ENCODE data around the gene SPDYE3.
"Not testable (repeated sequence)": the region's sequence is repeated elsewhere in the genome, so short reads cannot be mapped to it uniquely, and the experiment has no call there.

SPDYE3 gene

GRCh38 chr7:100287191-100287969 is 20.1 kb upstream of the SPDYE3 start:
- not testable (repeated sequence) for DNase-seq

DNA sequence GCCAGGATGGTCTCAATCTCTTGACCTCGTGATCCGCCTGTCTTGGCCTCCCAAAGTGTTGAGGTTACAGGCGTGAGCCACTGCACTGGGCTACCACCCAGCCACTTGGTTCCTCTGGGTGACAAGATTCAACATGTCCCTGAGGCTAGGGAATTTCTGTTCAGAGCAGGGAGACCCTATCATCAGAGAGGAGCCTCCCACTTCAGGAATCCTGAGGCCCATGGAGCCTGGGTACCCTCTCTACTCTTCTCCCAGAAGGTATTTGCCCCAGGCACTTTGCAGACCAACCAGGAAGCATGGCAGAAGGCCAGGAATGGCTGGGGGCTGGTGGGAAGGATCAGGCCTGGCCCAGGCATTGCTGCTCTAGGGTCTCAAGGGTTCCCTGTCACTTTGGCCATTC is 19.2 kb upstream of the SPDYE3 start:
- not testable (repeated sequence) for DNase-seq

GRCh38 chr7:100292162-100292561 is 15.3 kb upstream of the SPDYE3 start:
- DNase-seq: not testable (repeated sequence)

DNA sequence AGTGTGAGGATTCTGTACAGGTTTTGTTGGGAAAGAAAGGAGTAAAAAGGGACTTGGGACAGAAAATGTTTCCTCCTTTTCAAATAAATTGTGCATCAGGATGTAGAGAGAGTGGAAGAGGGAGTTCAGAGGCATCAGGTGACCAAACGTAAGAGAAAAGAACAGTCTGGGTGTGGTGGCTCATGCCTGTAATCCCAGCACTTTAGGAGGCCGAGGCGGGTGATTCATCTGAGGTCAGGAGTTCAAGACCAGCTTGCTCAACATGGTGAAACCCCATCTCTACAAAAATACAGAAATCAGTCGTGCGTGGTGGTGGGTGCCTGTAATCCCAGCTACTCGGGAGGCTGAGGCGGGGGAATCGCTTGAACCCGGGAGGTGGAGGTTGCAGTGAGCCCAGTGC is 12.2 kb upstream of the SPDYE3 start:
- not testable (repeated sequence) for DNase-seq

GRCh38 chr7:100297852-100298631 is 9.5 kb upstream of the SPDYE3 start:
- not testable (repeated sequence) for DNase-seq

DNA sequence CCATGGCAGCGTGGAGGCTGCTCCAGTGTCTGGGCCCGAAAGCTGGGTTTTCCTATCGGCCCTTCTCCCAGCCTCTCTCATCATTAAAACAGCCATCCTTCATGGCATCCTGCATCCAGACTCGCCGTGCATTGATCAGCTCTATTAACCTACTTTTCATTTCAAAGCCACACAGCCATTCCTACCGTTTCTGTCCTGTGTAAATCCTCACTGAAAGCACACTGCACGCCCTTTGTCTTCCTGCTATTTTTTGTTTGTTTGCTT is 8.9 kb upstream of the SPDYE3 start:
- DNase-seq: not testable (repeated sequence)

DNA sequence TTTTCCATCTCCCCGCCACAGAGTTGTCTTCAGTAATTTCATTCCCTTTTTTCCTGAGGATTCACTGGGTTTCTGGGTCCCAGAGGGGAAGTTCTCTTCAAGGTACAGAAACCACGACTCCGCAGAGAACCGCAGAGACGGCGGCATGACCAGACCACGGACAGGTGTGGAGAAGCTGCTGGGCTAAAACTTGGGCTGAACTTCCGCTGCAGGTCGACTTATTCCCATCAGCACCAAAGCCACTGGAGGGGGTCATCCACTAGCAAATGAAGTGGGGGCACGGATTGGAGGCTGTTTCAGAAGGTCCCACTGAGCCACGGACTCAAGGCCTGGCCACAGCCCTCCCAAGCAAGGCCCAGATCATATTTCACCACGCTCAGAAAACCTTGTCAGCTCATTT is 3.0 kb upstream of the SPDYE3 start:
- not testable (repeated sequence) for DNase-seq

DNA sequence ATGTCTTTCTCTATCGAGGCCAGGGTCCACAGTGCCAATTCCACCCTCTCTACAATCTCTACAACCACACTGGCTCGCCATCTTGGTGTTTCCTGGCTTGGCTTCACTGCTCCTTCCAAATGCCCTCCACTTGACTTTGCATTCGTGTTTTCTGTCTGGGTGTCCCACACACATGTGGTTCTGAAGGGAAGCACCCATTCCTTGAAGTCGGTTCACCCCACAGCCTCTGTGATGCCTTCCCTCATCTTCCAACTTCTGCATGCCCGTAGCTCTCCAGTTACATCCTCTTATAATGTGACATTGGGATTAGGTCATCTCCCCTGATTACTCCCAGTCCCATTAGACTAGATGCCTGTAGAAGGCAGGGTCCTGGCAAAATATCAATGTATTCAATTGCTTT is 10.8 kb downstream of the SPDYE3 start:
- not testable (repeated sequence) for DNase-seq

DNA sequence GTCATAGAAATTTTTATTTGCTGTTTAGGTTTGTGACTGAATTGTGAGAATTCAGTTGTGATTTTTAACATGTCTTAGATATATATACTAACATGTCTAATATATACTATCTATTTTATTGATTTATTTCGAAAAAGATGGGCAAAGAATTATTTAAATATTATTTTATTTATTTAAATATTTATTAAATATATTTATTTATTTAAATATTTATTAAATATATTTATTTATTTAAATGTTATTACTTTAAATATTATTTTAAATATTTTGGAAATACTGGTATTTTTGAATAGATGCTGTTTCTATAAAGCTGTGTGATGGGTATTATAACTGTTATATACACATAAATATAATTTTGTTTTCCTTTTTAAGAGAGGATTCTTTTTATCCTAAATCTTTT is 14.1 kb downstream of the SPDYE3 start:
- not testable (repeated sequence) for DNase-seq

GRCh38 chr7:100324194-100324593 is 16.7 kb downstream of the SPDYE3 start:
- DNase-seq: not testable (repeated sequence)

GRCh38 chr7:100325671-100326070 is 18.2 kb downstream of the SPDYE3 start:
- not testable (repeated sequence) for DNase-seq

GRCh38 chr7:100326914-100327313 is 19.4 kb downstream of the SPDYE3 start:
- DNase-seq: not testable (repeated sequence)

- peak; percentile 70 to 97 (median 91) for DNase-seq
These were observed 28.3 kb downstream of the SPDYE3 start for GRCh38 chr7:100335566-100336466.

GRCh38 chr7:100338083-100338696 is 30.7 kb downstream of the SPDYE3 start:
- DNase-seq: not testable (repeated sequence)

DNA sequence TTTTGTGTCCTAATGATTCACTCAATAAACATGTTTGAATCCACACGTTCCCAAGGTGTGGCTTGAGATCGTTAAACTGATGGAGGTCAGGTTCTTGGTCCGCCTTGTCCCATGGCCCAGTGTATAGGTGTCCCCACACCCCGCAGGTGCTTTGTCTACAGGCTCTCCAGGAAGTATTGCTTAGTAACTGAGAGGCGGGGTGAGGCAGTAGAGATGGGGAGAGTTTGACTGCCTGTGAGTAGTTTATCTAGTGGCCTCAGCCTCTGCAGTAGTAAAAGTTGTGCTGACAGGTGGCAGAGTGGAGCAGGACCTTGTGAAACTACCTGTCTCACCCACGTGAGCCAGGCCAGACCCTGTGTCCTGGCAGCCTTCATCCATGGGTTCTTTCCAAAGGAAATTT is 33.8 kb downstream of the SPDYE3 start:
- DNase-seq: not testable (repeated sequence)

GRCh38 chr7:100342765-100343164 is 35.3 kb downstream of the SPDYE3 start:
- peak in 2 of 58 donors; percentile 10 to 18 for DNase-seq

DNA sequence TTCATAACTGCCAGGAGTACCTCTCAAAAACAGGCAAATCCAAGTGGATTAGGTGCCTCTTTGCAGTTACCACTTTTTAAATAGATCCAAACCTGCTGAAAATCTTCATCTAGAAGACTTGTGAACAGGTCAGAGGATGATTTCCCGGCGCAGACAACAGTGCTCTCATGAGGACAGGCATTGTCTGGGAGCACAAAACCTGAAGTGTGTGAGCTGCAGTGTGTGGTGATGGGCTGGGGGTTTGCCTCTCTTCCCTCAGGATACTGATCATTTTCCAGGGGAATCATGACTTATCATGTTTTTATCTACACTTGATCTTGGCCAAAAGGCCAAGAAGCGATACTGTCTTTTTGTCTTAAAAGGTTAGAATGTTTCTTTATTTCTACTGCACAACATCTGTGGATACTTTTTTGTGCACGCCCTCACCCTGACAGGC is 36.6 kb downstream of the SPDYE3 start:
- not testable (repeated sequence) for DNase-seq

GRCh38 chr7:100344560-100345287 is 37.2 kb downstream of the SPDYE3 start:
- peak in 4 of 58 donors; percentile 20 to 56 (median 26) for DNase-seq

DNA sequence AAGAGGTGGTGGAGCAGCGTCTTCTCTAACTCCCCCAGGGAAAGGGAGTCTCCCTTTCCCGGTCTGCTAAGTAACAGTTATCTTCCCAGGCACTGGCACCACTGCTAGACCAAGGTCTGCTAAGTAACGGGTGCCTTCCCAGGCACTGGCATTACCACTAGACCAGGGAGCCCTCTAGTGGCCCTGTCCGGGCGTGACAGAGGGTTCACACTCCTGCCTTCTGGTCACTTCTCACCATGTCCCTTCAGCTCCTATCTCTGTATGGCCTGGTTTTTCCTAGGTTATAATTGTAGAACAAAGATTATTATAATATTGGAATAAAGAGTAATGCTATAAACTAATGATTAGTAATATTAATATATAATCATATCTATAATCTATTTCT is 37.8 kb downstream of the SPDYE3 start:
- DNase-seq: peak in 50 of 58 donors; percentile 12 to 85 (median 56)

- DNase-seq: no peak
These were observed 39.4 kb downstream of the SPDYE3 start for GRCh38 chr7:100346921-100347320.
